A549 treated with AZD2906 at 1 μM for 4 hours (cell line): ENCODE results near the gene WNT10A. TPM values are rescaled to one million over a fixed set of nuclear protein-coding genes. Genes with fewer than 3 reads are reported as not detected.

Experiments used
- total RNA-seq: library from RNA; stranded (reverse); fragments of 200-300 nt; extraction: Qiagen RNA extraction; gene quantifications from 5 replicates; pipeline ENCODE4 v1.2.3, GENCODE V29; 2022

Gene WNT10A
- total RNA-seq, result 0.06 to 0.11 TPM (median 0.09 TPM) in 4 of 5 replicates, not detected in the other

DNA sequence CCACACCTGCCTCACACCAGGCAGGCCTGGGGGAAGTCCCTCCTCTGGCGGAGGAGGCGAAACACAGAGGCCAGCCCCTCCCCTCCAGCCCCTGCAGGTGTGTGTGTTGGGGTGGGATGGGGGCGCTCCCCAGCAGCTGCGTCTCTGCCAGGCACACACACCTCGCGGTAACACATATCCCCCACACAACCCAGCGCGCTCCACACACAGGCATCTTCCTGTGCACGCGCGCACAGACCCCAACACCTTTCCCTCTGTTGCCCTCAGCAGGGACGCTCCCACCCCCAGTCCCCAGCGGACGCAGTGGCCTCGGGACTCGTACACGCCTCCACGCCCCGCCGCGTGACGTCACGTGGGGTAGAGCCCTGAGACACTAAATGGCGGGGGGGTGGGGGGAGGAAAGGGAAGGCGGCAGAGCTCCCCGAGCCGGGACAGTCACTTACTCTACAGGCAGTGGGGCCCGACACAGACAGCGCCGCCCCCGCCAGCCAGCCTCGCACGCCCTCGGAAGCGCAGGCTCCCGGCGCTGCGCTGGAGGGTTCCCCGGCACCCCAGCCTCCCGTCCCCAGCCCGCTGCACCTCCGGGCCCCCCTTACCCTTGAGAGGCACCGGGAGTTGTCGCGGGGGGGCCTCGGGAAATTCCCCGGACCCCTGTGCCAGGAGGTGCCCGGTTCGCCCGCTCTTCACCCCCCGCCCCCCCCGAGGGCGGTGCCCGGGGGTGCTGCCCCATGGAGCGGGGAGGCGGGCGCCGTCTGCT, at the start of gene WNT10A:
TSS of gene WNT10A (plus strand) at position 751 of the 757 bp plus-strand sequence. CDS start 144 bp downstream, outside the sequence.

GRCh38 chr2:218831378-218831990, 49.2 kb upstream of the WNT10A start, which contains the start of gene PRKAG3:
Gene PRKAG3, minus strand, starts transcription at chr2:218831803.

GRCh38 chr2:218859556-218859987, 21.1 kb upstream of the WNT10A start, which contains the start of gene WNT6:
Gene WNT6, plus strand, starts transcription at chr2:218859805. Its CDS starts 233 bp downstream, at chr2:218860038.

Other genes starting within 250 kb of the WNT10A start
- gene ZNF142, start 221.2 kb upstream of the WNT10A start, total RNA-seq, result 14.8 to 19.4 TPM (median 16.4 TPM) in 5 replicates
- 42.2 to 52.1 TPM (median 47.6 TPM) in 5 replicates for gene BCS1L, start 221.2 kb upstream of the WNT10A start, total RNA-seq
- 41.8 to 51.5 TPM (median 48.1 TPM) in 5 replicates for gene RNF25, start 208.8 kb upstream of the WNT10A start, total RNA-seq
- 8.1 to 11.4 TPM (median 10.3 TPM) in 5 replicates for gene STK36, start 208.8 kb upstream of the WNT10A start, total RNA-seq
- gene TTLL4, start 170.0 kb upstream of the WNT10A start, total RNA-seq, result 22.3 to 26.4 TPM (median 24.4 TPM) in 5 replicates
- 0.09 to 0.18 TPM (median 0.11 TPM) in 5 replicates for gene CYP27A1, start 98.7 kb upstream of the WNT10A start, total RNA-seq
- gene PRKAG3, start 49.0 kb upstream of the WNT10A start, total RNA-seq, result not detected in 5 replicates
- gene WNT6, start 21.0 kb upstream of the WNT10A start, total RNA-seq, result 0.17 to 0.27 TPM (median 0.25 TPM) in 5 replicates
- 4.6 to 8.8 TPM (median 7.0 TPM) in 5 replicates for gene CDK5R2, start 78.8 kb downstream of the WNT10A start, total RNA-seq
- not detected in 5 replicates for gene FEV, start 104.3 kb downstream of the WNT10A start, total RNA-seq
- gene CRYBA2, start 112.6 kb downstream of the WNT10A start, total RNA-seq, result 0.10 to 0.25 TPM in 2 of 5 replicates, not detected in the others
- gene CFAP65, start 160.7 kb downstream of the WNT10A start, total RNA-seq, result 0.11 to 0.32 TPM (median 0.17 TPM) in 5 replicates
- gene IHH, start 180.1 kb downstream of the WNT10A start, total RNA-seq, result 0.28 to 0.88 TPM (median 0.74 TPM) in 5 replicates